ENCODE results near the gene PABPC1L. TPM values are rescaled to one million over a fixed set of nuclear protein-coding genes. Genes with fewer than 3 reads are reported as not detected.
"Not testable (repeated sequence)": the region's sequence is repeated elsewhere in the genome, so short reads cannot be mapped to it uniquely, and the experiment has no call there.

The PABPC1L gene
- polyA plus RNA-seq (2012; ENCODE audit: low read depth, missing spikeins) = 38.3 TPM

- peak; percentile 1 for TF ChIP-seq PAX5 (IDR thresholded peaks at IDR 0.05; ENCODE audit: insufficient read depth, low read length, severe bottlenecking)
- TF ChIP-seq POLR2AphosphoS5 (IDR thresholded peaks at IDR 0.05; ENCODE audit: low read depth, low read length) = peak; percentile 36; the same call in 1 of the 2 replicates
- TF ChIP-seq POU2F2 (IDR thresholded peaks at IDR 0.05; ENCODE audit: low read depth, low read length) = no peak
- FAIRE-seq (peak; percentile 77), DNase-seq (ENCODE audit: insufficient read length, low spot score) (peak; percentile 86)
Observed at GRCh38 chr20:44909872-44910689, at the start of gene PABPC1L. Gene PABPC1L (plus strand): TSS chr20:44910060. CDS start chr20:44910144, 84 bp downstream.

GRCh38 chr20:44861531-44862006 is 48.3 kb upstream of the PABPC1L start:
- no peak for TF ChIP-seq TAF1 (IDR thresholded peaks at IDR 0.05; ENCODE audit: low read depth, low read length)
- TF ChIP-seq POLR2A (IDR thresholded peaks at IDR 0.05; ENCODE audit: low read depth, low read length) = no peak
- no peak for TF ChIP-seq SPI1 (IDR thresholded peaks at IDR 0.05; ENCODE audit: low read depth, low read length)
- no peak for TF ChIP-seq PAX5 (IDR thresholded peaks at IDR 0.05; ENCODE audit: insufficient read depth, low read length, severe bottlenecking)
- no peak for TF ChIP-seq POU2F2 (IDR thresholded peaks at IDR 0.05; ENCODE audit: low read depth, low read length)
- DNase-seq (ENCODE audit: insufficient read length, low spot score) (no peak), FAIRE-seq (no peak)

GRCh38 chr20:44862286-44862685 is 47.6 kb upstream of the PABPC1L start:
- no peak for DNase-seq (ENCODE audit: insufficient read length, low spot score)
- TF ChIP-seq SPI1 (IDR thresholded peaks at IDR 0.05; ENCODE audit: low read depth, low read length) (no peak), POU2F2 (IDR thresholded peaks at IDR 0.05; ENCODE audit: low read depth, low read length) (no peak), POLR2A (IDR thresholded peaks at IDR 0.05; ENCODE audit: low read depth, low read length) (no peak), POLR2AphosphoS5 (IDR thresholded peaks at IDR 0.05; ENCODE audit: low read depth, low read length) (no peak), PAX5 (IDR thresholded peaks at IDR 0.05; ENCODE audit: insufficient read depth, low read length, severe bottlenecking) (no peak), TAF1 (IDR thresholded peaks at IDR 0.05; ENCODE audit: low read depth, low read length) (no peak)
- no peak for FAIRE-seq

- FAIRE-seq; DNase-seq (ENCODE audit: insufficient read length, low spot score): not testable (repeated sequence)
Observed at GRCh38 chr20:44863365-44864084, 46.3 kb upstream of the PABPC1L start.

- not testable (repeated sequence) for FAIRE-seq; DNase-seq (ENCODE audit: insufficient read length, low spot score)
Observed at GRCh38 chr20:44864493-44864892, 45.4 kb upstream of the PABPC1L start.

GRCh38 chr20:44866703-44867335 is 43.0 kb upstream of the PABPC1L start:
- TF ChIP-seq POLR2A (IDR thresholded peaks at IDR 0.05; ENCODE audit: low read depth, low read length) (no peak), TAF1 (IDR thresholded peaks at IDR 0.05; ENCODE audit: low read depth, low read length) (no peak), POLR2AphosphoS5 (IDR thresholded peaks at IDR 0.05; ENCODE audit: low read depth, low read length) (no peak), PAX5 (IDR thresholded peaks at IDR 0.05; ENCODE audit: insufficient read depth, low read length, severe bottlenecking) (no peak), SPI1 (IDR thresholded peaks at IDR 0.05; ENCODE audit: low read depth, low read length) (no peak)
- FAIRE-seq (no peak), DNase-seq (ENCODE audit: insufficient read length, low spot score) (no peak)

- no peak for DNase-seq (ENCODE audit: insufficient read length, low spot score)
- no peak for FAIRE-seq
- TF ChIP-seq POU2F2 (IDR thresholded peaks at IDR 0.05; ENCODE audit: low read depth, low read length) = no peak
- no peak for TF ChIP-seq SPI1 (IDR thresholded peaks at IDR 0.05; ENCODE audit: low read depth, low read length)
- TF ChIP-seq TAF1 (IDR thresholded peaks at IDR 0.05; ENCODE audit: low read depth, low read length) = no peak
- TF ChIP-seq PAX5 (IDR thresholded peaks at IDR 0.05; ENCODE audit: insufficient read depth, low read length, severe bottlenecking) = no peak
- no peak for TF ChIP-seq POLR2AphosphoS5 (IDR thresholded peaks at IDR 0.05; ENCODE audit: low read depth, low read length)
- TF ChIP-seq POLR2A (IDR thresholded peaks at IDR 0.05; ENCODE audit: low read depth, low read length) = no peak
Observed at GRCh38 chr20:44869471-44869870, 40.4 kb upstream of the PABPC1L start.

GRCh38 chr20:44882360-44882759 is 27.5 kb upstream of the PABPC1L start:
- not testable (repeated sequence) for FAIRE-seq; DNase-seq (ENCODE audit: insufficient read length, low spot score)

- FAIRE-seq = peak; percentile 45
Observed at GRCh38 chr20:44883214-44883902, 26.5 kb upstream of the PABPC1L start.

More at GRCh38 chr20:44883214-44883902, 26.5 kb upstream of the PABPC1L start:
- DNase-seq (ENCODE audit: insufficient read length, low spot score) = no peak
- no peak for TF ChIP-seq POLR2AphosphoS5 (IDR thresholded peaks at IDR 0.05; ENCODE audit: low read depth, low read length)
- no peak for TF ChIP-seq POLR2A (IDR thresholded peaks at IDR 0.05; ENCODE audit: low read depth, low read length)
- no peak for TF ChIP-seq POU2F2 (IDR thresholded peaks at IDR 0.05; ENCODE audit: low read depth, low read length)
- no peak for TF ChIP-seq TAF1 (IDR thresholded peaks at IDR 0.05; ENCODE audit: low read depth, low read length)
- TF ChIP-seq SPI1 (IDR thresholded peaks at IDR 0.05; ENCODE audit: low read depth, low read length) = no peak
- TF ChIP-seq PAX5 (IDR thresholded peaks at IDR 0.05; ENCODE audit: insufficient read depth, low read length, severe bottlenecking) = no peak
